GM18526 (cell line): ENCODE data around the gene ARHGEF12.

ENCODE experiments used
- POLR2A ChIP-seq: IDR thresholded peaks from 3 replicates; pipeline ENCODE4 v1.6.1; 2011; ENCODE audit not compliant: insufficient read length; ENCODE audit errors: extremely low read depth

The ARHGEF12 gene

GRCh38 chr11:120386318-120386717 is 50.1 kb downstream of the ARHGEF12 start:
- no peak for TF ChIP-seq POLR2A

GRCh38 chr11:120386774-120387371 is 50.7 kb downstream of the ARHGEF12 start:
- no peak for TF ChIP-seq POLR2A

GRCh38 chr11:120388261-120388660 is 52.0 kb downstream of the ARHGEF12 start:
- TF ChIP-seq POLR2A, result no peak

- TF ChIP-seq POLR2A, result no peak
Observed at GRCh38 chr11:120389693-120390584, 53.7 kb downstream of the ARHGEF12 start.

GRCh38 chr11:120390585-120390922 is 54.3 kb downstream of the ARHGEF12 start:
- TF ChIP-seq POLR2A, result no peak

GRCh38 chr11:120391292-120391691 is 55.1 kb downstream of the ARHGEF12 start:
- no peak for TF ChIP-seq POLR2A

GRCh38 chr11:120391854-120392253 is 55.6 kb downstream of the ARHGEF12 start:
- no peak for TF ChIP-seq POLR2A

- TF ChIP-seq POLR2A, result no peak
Observed at GRCh38 chr11:120392314-120392713, 56.1 kb downstream of the ARHGEF12 start.

- TF ChIP-seq POLR2A, result no peak
Observed at GRCh38 chr11:120392793-120393192, 56.6 kb downstream of the ARHGEF12 start.

- TF ChIP-seq POLR2A, result no peak
Observed at GRCh38 chr11:120394119-120394518, 57.9 kb downstream of the ARHGEF12 start.

- no peak for TF ChIP-seq POLR2A
Observed at GRCh38 chr11:120395778-120396177, 59.6 kb downstream of the ARHGEF12 start.

GRCh38 chr11:120398132-120398531 is 61.9 kb downstream of the ARHGEF12 start:
- no peak for TF ChIP-seq POLR2A

GRCh38 chr11:120399307-120399706 is 63.1 kb downstream of the ARHGEF12 start:
- TF ChIP-seq POLR2A, result no peak

- TF ChIP-seq POLR2A, result no peak
Observed at GRCh38 chr11:120400564-120401364, 64.6 kb downstream of the ARHGEF12 start.

- no peak for TF ChIP-seq POLR2A
Observed at GRCh38 chr11:120401506-120401905, 65.3 kb downstream of the ARHGEF12 start.

GRCh38 chr11:120403966-120404365 is 67.8 kb downstream of the ARHGEF12 start:
- no peak for TF ChIP-seq POLR2A
